GM21381 (cell line): ENCODE measurements around the gene ZBTB20.
A peak's percentile ranks its signal among the peaks of the same experiment; 100 is the strongest.

ENCODE experiments used
- ATAC-seq: cut with Tn5 transposase; IDR thresholded peaks from one replicate; pipeline ENCODE4 v1.9.1; 2021; ENCODE audit warnings: mild to moderate bottlenecking, moderate library complexity; ENCODE audit not compliant: unreplicated experiment

Gene ZBTB20

GRCh38 chr3:114721864-114722263, 425.2 kb downstream of the ZBTB20 start:
- peak; percentile 59 for ATAC-seq

DNA sequence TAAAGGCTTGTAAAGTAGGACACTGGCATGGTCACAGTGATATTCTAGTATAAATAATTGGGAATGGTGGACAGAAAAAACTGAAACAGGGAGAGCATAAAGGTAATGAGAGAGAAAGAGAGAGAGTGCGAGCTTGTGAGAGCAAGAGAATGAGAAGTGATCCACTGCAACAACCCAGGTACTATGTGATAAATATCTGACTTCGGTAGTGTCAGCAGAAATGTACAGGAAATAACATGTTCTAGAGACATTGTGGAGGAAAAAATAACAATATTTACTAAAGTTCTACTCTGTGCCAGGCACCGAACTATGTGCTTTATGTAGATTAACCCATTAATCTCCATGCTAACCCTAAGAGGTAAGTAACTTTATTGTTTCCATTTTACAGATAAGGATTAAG, 425.9 kb downstream of the ZBTB20 start:
- ATAC-seq, result no peak

DNA sequence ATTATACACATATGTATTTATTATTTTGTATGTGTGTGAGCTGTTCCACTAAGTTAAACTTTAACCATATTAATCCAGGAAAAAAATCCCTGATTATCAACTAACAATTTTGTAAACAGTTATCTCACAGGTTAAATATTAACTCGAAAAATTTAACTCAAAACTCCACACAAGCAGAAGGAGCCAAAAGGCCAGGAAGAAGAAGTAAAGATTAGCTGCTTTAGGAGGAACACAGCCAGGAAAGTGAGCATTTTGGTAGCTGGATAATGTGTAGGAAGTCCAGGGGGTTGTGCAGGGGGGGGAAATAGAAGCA, 428.2 kb downstream of the ZBTB20 start:
- no peak for ATAC-seq

GRCh38 chr3:114718071-114718897, 428.8 kb downstream of the ZBTB20 start:
- ATAC-seq, result no peak

DNA sequence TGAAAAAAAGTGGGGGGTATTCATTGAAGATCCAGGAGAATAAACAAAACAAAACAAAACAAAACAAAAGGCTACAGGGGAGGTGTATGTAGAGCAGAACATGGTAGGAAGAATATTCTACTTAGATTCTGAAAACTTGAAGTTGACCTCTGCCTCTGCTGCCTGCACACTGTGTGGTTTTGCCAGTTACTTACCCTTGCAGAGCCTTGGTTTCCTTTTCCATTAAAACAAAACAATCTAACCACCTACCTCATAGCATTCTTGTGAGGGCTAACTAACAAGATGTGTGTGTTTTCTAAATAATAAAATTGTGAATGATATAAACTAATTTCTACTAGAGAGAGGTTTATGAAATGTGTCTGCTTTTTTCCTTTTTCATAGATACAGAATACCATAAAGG, 430.2 kb downstream of the ZBTB20 start:
- ATAC-seq, result no peak

GRCh38 chr3:114716126-114716525, 431.0 kb downstream of the ZBTB20 start:
- no peak for ATAC-seq

DNA sequence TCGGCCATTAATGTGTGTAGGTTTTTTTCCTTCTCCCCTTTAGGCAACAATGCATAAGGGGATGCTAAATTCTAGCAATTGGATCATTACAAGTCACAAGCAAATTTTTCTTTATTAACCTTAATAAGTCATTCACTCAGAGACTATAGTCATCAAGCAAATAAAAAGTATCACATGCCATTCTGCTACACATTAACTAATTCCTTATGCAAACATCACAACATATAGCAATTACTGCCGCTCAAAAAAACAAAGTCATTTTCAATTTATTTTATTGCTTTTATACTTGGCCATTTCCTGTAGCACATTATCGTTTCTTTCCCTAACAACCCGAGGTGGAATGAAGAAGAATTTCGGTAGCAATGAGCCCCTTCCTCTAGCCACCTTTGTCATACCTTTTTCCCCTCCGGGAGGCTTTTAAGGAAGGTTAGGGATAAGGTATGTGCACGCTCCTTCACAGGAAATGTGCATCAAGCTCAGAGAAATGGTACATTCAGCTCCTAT, 432.1 kb downstream of the ZBTB20 start:
- no peak for ATAC-seq

DNA sequence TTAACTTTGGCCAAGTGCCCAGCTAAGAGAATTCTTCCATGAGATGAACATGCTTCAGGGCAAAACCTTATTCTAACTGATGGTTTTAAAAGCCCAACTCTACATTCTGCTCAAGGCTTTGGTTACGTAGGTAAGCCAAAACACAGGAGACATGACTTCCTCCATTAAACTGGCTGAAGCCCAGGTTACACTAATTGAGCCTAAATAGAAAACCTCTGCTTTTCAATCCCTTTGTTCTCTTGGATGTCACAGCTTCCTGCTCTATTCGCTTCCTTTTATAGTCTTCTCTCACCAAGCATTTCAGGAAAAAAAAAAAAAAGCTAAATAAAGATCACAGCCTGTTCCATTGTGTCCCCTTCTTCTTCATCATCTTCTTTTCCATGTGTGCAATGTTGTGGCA, 432.9 kb downstream of the ZBTB20 start:
- ATAC-seq, result no peak

- ATAC-seq, result no peak
Measured at GRCh38 chr3:114712728-114713492, 434.2 kb downstream of the ZBTB20 start.

- no peak for ATAC-seq
Measured at GRCh38 chr3:114711321-114711886, 435.7 kb downstream of the ZBTB20 start.

DNA sequence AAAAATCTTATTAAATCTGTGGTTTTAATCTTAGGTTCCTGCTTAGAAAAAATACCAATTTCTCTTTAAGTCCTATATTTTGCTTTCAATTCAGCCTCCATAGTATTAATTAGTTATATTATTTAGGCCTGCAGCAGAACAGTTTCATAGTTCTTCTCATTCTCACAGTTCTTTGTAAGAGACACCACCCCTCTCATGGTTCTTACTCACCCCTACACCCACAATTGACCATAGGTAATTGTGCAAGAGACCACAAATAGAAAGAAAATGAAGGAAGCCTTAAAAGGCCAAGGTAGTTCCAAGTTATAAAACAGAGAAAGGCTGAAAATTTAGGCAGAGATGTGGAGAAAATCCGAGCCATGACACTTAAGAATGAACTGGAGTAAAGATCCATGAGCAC, 438.0 kb downstream of the ZBTB20 start:
- no peak for ATAC-seq

- no peak for ATAC-seq
Measured at GRCh38 chr3:114707252-114707860, 439.7 kb downstream of the ZBTB20 start.

GRCh38 chr3:114706591-114707232, 440.4 kb downstream of the ZBTB20 start:
- no peak for ATAC-seq

GRCh38 chr3:114700637-114701234, 446.4 kb downstream of the ZBTB20 start:
- no peak for ATAC-seq

DNA sequence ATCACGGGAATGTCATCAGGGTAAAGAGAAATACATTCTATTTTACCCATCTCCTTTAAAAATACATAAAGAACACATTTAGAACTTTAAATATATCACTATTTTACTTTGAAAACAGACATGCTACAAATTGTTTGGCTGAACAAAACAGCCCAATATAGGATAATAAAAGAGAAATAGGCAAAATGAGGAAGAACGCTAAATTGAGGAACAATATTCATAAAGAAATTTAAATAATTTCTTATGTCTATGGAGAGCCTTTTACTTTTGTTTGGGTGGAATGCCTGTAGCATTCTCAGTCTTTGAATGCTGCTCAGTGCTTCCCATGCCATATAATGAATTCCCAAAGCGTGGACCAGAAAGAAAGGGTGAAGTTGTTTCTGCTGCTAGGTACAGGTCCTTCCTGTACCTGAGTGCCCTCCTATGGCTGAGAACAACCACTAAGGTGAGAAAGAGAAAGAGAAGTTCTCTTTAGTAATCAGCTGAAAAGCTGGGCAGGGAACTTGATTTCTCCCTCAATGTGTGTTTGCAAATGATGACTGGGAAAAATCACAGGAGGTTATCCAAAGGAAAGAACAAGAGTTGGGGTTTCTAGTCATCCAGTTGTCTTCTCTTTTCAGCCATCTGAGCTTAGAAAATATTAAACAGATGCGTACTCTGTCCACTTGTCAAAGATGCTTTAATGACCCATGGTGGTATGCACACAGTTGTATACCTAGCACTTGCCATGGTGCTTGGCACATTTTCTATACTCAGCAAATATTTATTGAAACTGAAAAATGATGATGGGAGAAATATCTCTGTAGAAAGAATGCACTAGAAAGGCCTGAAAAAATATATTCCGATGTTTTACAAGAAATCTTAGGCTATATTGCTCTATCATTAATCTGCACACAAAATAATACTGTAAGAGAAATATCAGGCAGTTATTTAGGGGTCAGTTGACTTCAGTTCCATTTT, 448.7 kb downstream of the ZBTB20 start:
- ATAC-seq, result no peak

DNA sequence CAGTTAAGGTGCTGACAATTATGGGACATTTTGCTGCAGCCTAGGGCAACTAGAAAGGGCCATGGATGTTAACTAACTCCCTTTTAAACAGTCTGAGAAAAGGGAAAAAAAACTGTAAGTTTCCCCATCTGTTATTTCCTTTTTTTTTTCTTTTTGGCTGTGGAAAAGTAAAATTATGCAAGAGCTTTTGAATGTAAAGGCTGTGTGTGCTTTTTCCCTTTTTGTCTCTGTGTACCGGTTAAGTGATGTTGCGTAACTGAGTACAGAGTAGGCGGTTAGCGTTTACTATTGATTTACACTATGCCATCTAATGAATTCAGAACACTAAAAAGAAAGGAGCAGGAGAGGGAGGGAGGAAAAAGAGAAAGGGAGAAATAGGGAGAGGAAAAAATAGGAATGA, 449.7 kb downstream of the ZBTB20 start:
- ATAC-seq, result no peak

DNA sequence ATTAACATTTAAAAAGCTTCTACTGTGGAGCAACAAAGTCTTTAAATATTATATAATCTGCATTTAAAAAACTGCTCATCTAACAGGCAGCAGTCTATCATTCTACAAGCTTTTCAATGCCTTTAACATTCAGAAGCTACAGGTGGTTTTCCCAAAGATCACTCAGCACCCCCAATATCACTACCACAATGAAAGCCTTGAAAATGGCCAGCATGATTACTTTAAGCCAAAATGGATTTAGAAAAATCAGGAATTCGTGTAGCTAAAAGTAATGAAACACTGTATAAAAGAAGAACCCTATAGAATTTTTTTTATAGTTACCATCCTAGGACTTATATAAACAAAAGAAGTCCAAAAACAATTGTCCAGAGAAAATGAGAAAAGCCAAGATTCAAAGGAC, 452.8 kb downstream of the ZBTB20 start:
- no peak for ATAC-seq

DNA sequence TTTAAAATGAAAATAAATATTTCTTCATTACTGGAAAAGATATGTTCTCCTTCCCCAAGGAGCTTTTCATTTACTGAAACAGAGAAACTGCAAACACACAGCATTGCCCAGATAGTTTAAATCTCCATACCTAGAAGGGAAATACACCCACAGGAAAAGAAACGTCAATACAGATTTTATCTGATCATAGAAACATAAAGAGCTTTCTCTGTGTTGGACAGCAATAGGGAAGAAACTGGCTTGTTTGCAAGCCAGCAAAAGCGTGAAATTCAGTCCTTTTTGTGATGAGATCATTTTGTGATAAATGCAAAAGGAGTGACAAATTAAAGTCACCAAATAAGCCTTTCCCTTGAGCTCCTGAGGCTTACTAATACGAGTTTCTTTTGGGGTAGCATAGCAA, 455.2 kb downstream of the ZBTB20 start:
- ATAC-seq, result no peak

- ATAC-seq, result no peak
Measured at GRCh38 chr3:114690911-114691310, 456.2 kb downstream of the ZBTB20 start.
